Left lung (tissue), 10 donors: ENCODE data around the gene SPINT2. TPM values are rescaled to one million over a fixed set of nuclear protein-coding genes. Genes with fewer than 3 reads are reported as not detected.

Experiments used
- ATAC-seq: fragments of 200-7000 bp; cut with Tn5 transposase; one replicate; pipeline ENCODE4 v1.9.1; 2020; ENCODE audit warnings: moderate library complexity
- DNase-seq, 4 donors: peaks; one replicate each; pipeline ENCODE4 v3.0.0-alpha.2; 2013 to 2020
- H3K27ac ChIP-seq, 2 donors: fragments of 200-600 bp; sonication (generic) in 1 of 2; one replicate each; pipeline versions ENCODE4 v1.5.0 to v1.8.0; 2020 to 2021
- H3K27me3 ChIP-seq, 2 donors: fragments of 200-600 bp; sonication (generic) in 1 of 2; one replicate each; pipeline versions ENCODE4 v1.5.0 to v1.8.0; 2020 to 2021
- H3K36me3 ChIP-seq, 2 donors: fragments of 200-600 bp; sonication (generic) in 1 of 2; one replicate each; pipeline versions ENCODE4 v1.5.0 to v1.8.0; 2020 to 2021
- H3K4me1 ChIP-seq, 2 donors: fragments of 200-600 bp; one replicate each; pipeline ENCODE4 v1.8.0; 2021
- H3K4me3 ChIP-seq, 2 donors: fragments of 200-600 bp; sonication (generic) in 1 of 2; one replicate each; pipeline versions ENCODE4 v1.5.0 to v1.8.0; 2020 to 2021; ENCODE audit warnings: mild to moderate bottlenecking in 1 of 2
- H3K9me3 ChIP-seq, 2 donors: fragments of 200-600 bp; sonication (generic) in 1 of 2; one replicate each; pipeline versions ENCODE4 v1.5.0 to v1.8.0; 2020 to 2021
- intact Hi-C, 2 donors: fragments of 100-400 bp; cut with DNase I; formaldehyde crosslinking; loops; one replicate each; pipeline versions ENCODE4 v1.11.2 to v1.14.2; 2022
- polyA plus RNA-seq, 6 donors: library from polyadenylated mRNA; unstranded; fragments of 120-200 nt; gene quantifications; one replicate each; pipeline ENCODE4 v1.2.1, GENCODE V29; 2013; ENCODE audit not compliant: insufficient read length in 6 of 6
- total RNA-seq, 2 donors: library from RNA; stranded (reverse); fragmentation: NEBNext Ultra II Directional; extraction: Animal tissue kit (Norgen Biotek cat#: 25700); gene quantifications; one replicate each; pipeline ENCODE4 v1.2.1, GENCODE V29; 2021
- TF ChIP-seq, protein P1 (sequence below), 2 donors: fragments of 200-600 bp; sonication (generic) in 1 of 2; IDR thresholded peaks; one replicate each; pipeline versions ENCODE4 v1.5.0 to v1.8.0; 2021; ENCODE audit warnings: antibody characterized with exemption in 2 of 2
- donor health status: DM: no; HTN: yes; CAD: no.
- donor health status: DM: no; HTN: no; CAD: no.

The SPINT2 gene
- total and polyA plus RNA-seq, 8 donors, result 206 to 317 (median 218) TPM

DNA sequence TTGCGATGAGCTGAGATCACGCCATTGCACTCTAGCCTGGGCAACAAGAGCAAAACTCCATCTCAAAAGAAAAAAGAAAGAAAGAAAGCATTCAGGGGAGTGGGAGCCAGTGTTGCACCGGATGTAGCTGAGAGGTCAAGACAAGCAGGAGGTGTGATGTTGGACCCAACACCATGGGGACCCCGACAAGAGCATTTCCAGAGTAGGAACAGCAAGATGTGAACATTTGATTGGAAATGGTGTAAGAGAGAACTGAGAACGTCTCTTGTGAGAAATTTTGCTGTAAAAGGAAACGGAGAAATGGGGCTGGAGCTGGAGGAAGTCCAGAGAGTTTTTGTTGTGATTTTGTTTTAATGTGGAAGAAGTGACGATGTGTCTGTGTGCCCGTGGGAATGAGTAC is 24.6 kb upstream of the SPINT2 start:
- intact Hi-C loops, result loop anchor here in 1 of 2 donors (2.0 kb wide), 1 partner anchor 95 kb away; the partner anchor contains the start of gene CATSPERG

DNA sequence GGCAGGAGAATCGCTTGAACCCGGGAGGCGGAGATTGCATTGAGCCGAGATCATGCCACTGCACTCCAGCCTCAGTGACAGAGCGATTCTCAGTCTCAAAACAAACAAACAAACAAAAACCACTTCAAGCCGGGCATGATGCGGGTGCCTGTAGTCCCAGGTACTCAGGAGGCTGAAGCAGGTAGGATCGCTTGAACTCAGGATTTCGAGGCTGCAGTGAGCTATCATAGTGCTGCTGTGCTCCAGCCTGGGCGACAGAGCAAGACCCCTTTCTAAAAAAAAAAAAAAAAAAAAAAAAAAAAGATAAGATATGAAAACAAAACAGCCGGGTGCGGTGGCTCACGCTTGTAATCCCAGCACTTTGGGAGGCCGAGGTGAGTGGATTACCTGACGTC is 21.1 kb upstream of the SPINT2 start:
- H3K9me3 ChIP-seq, result no peaks in the 10 kb centered on the region
- no peaks in the 10 kb centered on the region for H3K36me3 ChIP-seq
- no peaks in the 10 kb centered on the region for H3K27me3 ChIP-seq
- ATAC-seq (no peak), DNase-seq (no peak)
- H3K4me1 ChIP-seq, result peaks cover 2 to 8% of the 10 kb centered on the region in 2 donors
- no peak overlapping the region for H3K4me3 ChIP-seq
- intact Hi-C loops, result no loop called here
- H3K27ac ChIP-seq, result no peak overlapping the region
- TF ChIP-seq, protein P1, sequence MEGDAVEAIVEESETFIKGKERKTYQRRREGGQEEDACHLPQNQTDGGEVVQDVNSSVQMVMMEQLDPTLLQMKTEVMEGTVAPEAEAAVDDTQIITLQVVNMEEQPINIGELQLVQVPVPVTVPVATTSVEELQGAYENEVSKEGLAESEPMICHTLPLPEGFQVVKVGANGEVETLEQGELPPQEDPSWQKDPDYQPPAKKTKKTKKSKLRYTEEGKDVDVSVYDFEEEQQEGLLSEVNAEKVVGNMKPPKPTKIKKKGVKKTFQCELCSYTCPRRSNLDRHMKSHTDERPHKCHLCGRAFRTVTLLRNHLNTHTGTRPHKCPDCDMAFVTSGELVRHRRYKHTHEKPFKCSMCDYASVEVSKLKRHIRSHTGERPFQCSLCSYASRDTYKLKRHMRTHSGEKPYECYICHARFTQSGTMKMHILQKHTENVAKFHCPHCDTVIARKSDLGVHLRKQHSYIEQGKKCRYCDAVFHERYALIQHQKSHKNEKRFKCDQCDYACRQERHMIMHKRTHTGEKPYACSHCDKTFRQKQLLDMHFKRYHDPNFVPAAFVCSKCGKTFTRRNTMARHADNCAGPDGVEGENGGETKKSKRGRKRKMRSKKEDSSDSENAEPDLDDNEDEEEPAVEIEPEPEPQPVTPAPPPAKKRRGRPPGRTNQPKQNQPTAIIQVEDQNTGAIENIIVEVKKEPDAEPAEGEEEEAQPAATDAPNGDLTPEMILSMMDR (IDR thresholded peaks at IDR 0.05), result no peak

More for the DNA sequence above, 24.6 kb upstream of the SPINT2 start:
- TF ChIP-seq, protein P1 (IDR thresholded peaks at IDR 0.05), result no peak
- Histone ChIP-seq H3K36me3 (no peaks in the 10 kb centered on the region), H3K4me3 (no peak overlapping the region), H3K4me1 (peaks cover 0 to 8% of the 10 kb centered on the region in 2 donors), H3K9me3 (no peaks in the 10 kb centered on the region), H3K27ac (no peak overlapping the region), H3K27me3 (peaks cover 0 to 8% of the 10 kb centered on the region in 2 donors)
- no peak for DNase-seq
- ATAC-seq, result no peak

DNA sequence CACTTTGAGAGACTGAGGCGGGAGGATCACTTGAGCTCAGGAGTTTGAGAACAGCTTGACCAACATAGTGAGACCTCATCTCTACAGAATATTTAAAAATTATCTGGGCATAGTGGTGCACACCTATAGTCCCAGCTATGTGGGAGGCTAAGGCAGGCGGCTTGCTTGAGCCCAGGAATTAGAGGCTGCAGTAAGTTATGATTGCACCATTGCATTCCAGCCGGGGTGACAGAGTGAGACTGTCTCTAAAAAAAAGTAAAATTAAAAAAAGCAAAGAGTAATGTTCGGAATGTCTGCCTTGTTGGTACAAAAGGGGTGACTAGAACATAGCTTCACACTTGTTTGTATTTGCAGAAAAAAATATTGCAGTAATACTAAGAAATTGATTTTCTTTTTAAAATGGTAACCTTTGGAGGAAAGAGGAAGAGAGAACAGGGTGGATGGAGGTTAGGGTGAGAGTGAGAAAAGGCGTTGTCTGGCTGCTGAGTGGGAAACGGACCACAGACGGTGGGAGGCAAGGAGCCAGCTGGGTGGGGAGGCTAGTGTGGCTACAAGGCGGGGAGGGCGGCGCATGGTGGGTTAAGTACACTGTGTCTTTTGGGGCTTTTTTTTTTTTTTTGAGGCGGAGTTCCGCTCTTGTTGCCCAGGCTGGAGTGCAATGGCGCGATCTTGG is 18.4 kb upstream of the SPINT2 start:
- Histone ChIP-seq H3K27ac (no peak overlapping the region), H3K4me3 (no peak overlapping the region), H3K36me3 (no peaks in the 10 kb centered on the region), H3K27me3 (no peaks in the 10 kb centered on the region), H3K4me1 (peaks cover 2 to 13% of the 10 kb centered on the region in 2 donors), H3K9me3 (no peaks in the 10 kb centered on the region)
- intact Hi-C loops, result no loop called here
- DNase-seq (no peak), ATAC-seq (no peak)
- TF ChIP-seq, protein P1 (IDR thresholded peaks at IDR 0.05), result no peak

DNA sequence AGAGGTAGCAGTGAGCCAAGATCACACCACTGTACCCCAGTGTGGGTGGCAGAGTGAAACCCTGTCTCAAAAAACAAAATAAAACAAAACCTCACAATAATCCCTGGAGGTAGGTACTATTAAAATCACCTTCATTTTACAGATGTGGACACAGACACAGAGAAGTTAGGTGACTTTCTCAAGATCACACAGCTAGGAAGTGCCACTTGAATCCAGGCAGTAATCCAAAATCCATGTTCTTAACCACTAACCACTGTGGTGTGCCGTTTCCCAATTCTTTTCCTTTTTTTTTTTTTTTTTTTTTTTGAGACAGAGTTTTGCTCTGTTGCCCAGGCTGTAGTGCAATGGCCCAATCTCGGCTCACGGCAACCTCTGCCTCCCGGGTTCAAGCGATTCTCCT is 17.2 kb upstream of the SPINT2 start:
- H3K27ac ChIP-seq, result no peak overlapping the region
- no peaks in the 10 kb centered on the region for H3K9me3 ChIP-seq
- peaks cover 2 to 24% of the 10 kb centered on the region in 2 donors for H3K4me1 ChIP-seq
- ATAC-seq, result no peak
- H3K4me3 ChIP-seq, result no peak overlapping the region
- TF ChIP-seq, protein P1 (IDR thresholded peaks at IDR 0.05), result no peak
- no peaks in the 10 kb centered on the region for H3K27me3 ChIP-seq
- DNase-seq, result no peak
- intact Hi-C loops, result no loop called here
- no peaks in the 10 kb centered on the region for H3K36me3 ChIP-seq

DNA sequence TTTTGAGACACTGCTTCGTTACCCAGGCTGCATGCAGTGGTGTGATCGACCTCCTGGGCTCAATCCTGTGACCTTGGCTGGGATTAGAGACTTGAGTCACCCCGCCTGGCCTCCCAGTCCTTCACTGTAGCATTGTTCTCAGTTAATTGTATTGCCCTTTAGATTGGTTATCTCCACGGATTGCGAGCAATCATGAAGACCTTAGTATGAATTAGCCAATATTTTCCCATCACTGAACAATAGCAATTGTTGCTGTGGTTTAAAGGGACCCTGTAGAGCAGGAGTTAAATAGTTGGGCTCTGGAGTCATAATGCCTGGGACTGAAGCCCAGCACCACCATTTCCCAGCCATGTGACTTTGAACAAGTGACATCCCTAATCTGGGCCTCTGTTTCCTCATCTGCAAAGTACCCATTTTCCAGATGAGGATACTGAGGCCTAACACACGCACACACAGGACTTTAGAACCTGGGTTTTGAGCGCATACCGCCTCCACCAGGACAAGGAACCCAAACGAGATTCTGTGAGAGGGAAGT is 16.6 kb upstream of the SPINT2 start:
- intact Hi-C loops, result no loop called here
- Histone ChIP-seq H3K27me3 (no peaks in the 10 kb centered on the region), H3K27ac (no peak overlapping the region), H3K4me1 (peaks cover 3 to 30% of the 10 kb centered on the region in 2 donors), H3K9me3 (no peaks in the 10 kb centered on the region), H3K4me3 (no peak overlapping the region), H3K36me3 (no peaks in the 10 kb centered on the region)
- TF ChIP-seq, protein P1 (IDR thresholded peaks at IDR 0.05), result no peak
- DNase-seq (no peak), ATAC-seq (no peak)
